HUES6 (cell line): ENCODE measurements around the gene USF3.

Source experiments
- H3K27ac ChIP-seq: 2 replicates; pipeline ENCODE4 v1.7.0; 2013; ENCODE audit warnings: low read depth, mild to moderate bottlenecking, low read length, inconsistent platforms
- H3K27me3 ChIP-seq: 2 replicates; pipeline ENCODE4 v1.6.1; 2013; ENCODE audit warnings: low read length; ENCODE audit not compliant: control insufficient read depth, insufficient read depth
- H3K36me3 ChIP-seq: 2 replicates; pipeline ENCODE4 v1.6.1; 2013; ENCODE audit warnings: low read length; ENCODE audit not compliant: control insufficient read depth, insufficient read depth
- H3K4me1 ChIP-seq: 2 replicates; pipeline ENCODE4 v1.6.1; 2013; ENCODE audit warnings: low read length; ENCODE audit not compliant: control insufficient read depth, insufficient read depth
- H3K4me3 ChIP-seq: 2 replicates; pipeline ENCODE4 v1.5.1; 2013; ENCODE audit warnings: low read depth, low read length
- H3K9ac ChIP-seq: one replicate; pipeline ENCODE4 v1.6.1; 2013; ENCODE audit warnings: mild to moderate bottlenecking, low read length
- H3K9me3 ChIP-seq: 2 replicates; pipeline ENCODE4 v1.6.1; 2013; ENCODE audit warnings: low read depth, low read length; ENCODE audit not compliant: control insufficient read depth, insufficient read depth

USF3 gene

GRCh38 chr3:113730550-113730949 is 34.1 kb upstream of the USF3 start:
- Histone ChIP-seq H3K27me3 (no peaks in the 10 kb centered on the region), H3K4me1 (no peaks in the 10 kb centered on the region), H3K4me3 (no peak overlapping the region), H3K9me3 (no peaks in the 10 kb centered on the region), H3K9ac (no peak overlapping the region), H3K27ac (peak overlapping the region; percentile 7; the same call in 1 of the 2 replicates), H3K36me3 (peaks cover 8% of the 10 kb centered on the region; the same call in 1 of the 2 replicates)

GRCh38 chr3:113728661-113729060 is 32.2 kb upstream of the USF3 start:
- Histone ChIP-seq H3K36me3 (peaks cover 8% of the 10 kb centered on the region; the same call in 1 of the 2 replicates), H3K27me3 (no peaks in the 10 kb centered on the region), H3K9me3 (no peaks in the 10 kb centered on the region), H3K27ac (no peak overlapping the region), H3K4me3 (no peak overlapping the region), H3K9ac (no peak overlapping the region), H3K4me1 (no peaks in the 10 kb centered on the region)

GRCh38 chr3:113721636-113722035 is 25.2 kb upstream of the USF3 start:
- Histone ChIP-seq H3K9me3 (no peaks in the 10 kb centered on the region), H3K9ac (no peak overlapping the region), H3K4me1 (no peaks in the 10 kb centered on the region), H3K4me3 (no peak overlapping the region), H3K36me3 (peaks cover 56% of the 10 kb centered on the region), H3K27me3 (no peaks in the 10 kb centered on the region), H3K27ac (no peak overlapping the region)

DNA sequence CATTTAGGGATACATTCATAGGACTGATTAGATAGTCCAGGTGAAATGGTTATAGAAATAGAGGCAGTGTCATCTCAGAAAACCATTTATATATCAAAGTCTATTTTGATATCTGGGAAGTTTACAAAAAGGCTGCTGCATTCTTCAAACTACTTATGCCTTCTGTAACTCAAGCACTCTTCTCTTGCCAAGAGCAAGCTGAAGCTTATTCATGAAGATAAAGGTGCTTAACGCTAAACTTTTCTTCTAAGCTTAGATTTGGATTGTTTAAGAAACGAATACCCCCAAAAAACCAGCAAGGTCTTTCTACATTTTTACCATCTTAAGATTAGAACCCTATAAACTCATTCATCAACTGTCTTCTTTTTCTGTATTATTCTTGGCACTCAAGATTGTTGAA is 23.3 kb upstream of the USF3 start:
- Histone ChIP-seq H3K4me3 (no peak overlapping the region), H3K9me3 (no peaks in the 10 kb centered on the region), H3K27ac (no peak overlapping the region), H3K27me3 (no peaks in the 10 kb centered on the region), H3K4me1 (no peaks in the 10 kb centered on the region), H3K9ac (no peak overlapping the region), H3K36me3 (peaks cover 56% of the 10 kb centered on the region)

DNA sequence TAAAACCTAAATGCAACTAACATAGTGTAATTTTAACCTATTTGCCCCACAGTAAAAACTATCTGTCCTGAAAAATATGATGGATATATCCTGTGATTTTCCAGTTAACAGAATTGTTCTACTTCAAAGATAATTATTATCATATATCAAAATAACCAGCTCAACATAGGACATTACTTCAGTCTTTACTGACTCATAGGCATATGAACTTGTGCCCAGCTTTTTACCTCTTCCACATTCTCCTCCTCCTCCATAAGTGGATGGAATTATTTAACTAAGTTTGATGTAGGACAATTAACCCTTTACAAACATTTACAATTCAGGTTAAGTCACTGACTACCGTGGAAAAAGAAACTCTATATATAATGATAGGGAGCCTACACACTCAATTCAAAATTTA is 22.9 kb upstream of the USF3 start:
- H3K36me3 ChIP-seq: peaks cover 56% of the 10 kb centered on the region
- H3K27ac ChIP-seq: no peak overlapping the region

GRCh38 chr3:113717818-113718217 is 21.4 kb upstream of the USF3 start:
- Histone ChIP-seq H3K9ac (no peak overlapping the region), H3K9me3 (no peaks in the 10 kb centered on the region), H3K27me3 (no peaks in the 10 kb centered on the region), H3K27ac (no peak overlapping the region), H3K4me1 (no peaks in the 10 kb centered on the region), H3K4me3 (no peak overlapping the region), H3K36me3 (peaks cover 48% of the 10 kb centered on the region)

More for the DNA sequence above, 22.9 kb upstream of the USF3 start:
- Histone ChIP-seq H3K27me3 (no peaks in the 10 kb centered on the region), H3K4me3 (no peak overlapping the region), H3K9ac (no peak overlapping the region), H3K4me1 (no peaks in the 10 kb centered on the region), H3K9me3 (no peaks in the 10 kb centered on the region)

DNA sequence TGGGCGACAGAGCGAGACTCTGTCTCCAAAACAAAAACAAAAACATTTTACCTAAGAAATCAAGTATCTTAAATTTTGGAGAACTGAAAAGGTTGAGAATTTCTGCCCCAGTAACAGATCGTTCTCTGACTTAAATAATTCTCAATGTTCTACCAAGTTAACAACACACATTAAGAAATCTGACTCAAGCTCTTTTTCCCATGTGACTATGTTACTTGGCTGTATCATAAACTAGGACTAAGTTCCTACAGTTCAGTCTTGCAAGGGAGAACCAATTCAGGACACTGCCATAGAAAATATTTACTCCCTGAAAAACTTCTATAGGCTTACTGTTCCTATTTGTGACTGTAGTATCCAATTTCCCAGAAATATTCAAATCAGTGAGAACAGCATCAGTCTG is 20.9 kb upstream of the USF3 start:
- Histone ChIP-seq H3K4me3 (no peak overlapping the region), H3K9ac (no peak overlapping the region), H3K27ac (no peak overlapping the region), H3K9me3 (no peaks in the 10 kb centered on the region), H3K36me3 (peaks cover 43% of the 10 kb centered on the region), H3K27me3 (no peaks in the 10 kb centered on the region), H3K4me1 (no peaks in the 10 kb centered on the region)

- Histone ChIP-seq H3K27ac (no peak overlapping the region), H3K9ac (no peak overlapping the region), H3K9me3 (no peaks in the 10 kb centered on the region), H3K4me1 (no peaks in the 10 kb centered on the region), H3K4me3 (no peak overlapping the region), H3K27me3 (no peaks in the 10 kb centered on the region), H3K36me3 (peaks cover 17% of the 10 kb centered on the region)
Measured at GRCh38 chr3:113714702-113715101, 18.3 kb upstream of the USF3 start.

DNA sequence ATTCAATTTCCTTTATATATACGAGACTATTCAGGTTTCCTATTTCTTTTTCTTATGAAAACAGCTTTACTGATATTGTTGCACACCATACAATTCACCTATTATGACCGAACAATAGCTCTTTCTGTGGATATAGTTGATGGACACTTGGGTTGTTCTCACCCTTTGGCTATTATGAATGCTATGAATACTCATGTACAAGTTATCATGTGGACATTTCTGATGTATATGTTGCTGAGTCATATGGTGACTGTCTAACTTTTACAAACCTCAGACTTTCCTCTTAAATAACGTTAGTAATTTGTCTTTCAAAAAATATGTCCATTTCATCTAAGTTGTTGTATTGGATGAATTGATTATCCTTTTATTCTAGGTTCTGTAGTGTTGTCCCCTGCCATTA is 15.7 kb upstream of the USF3 start:
- H3K4me1 ChIP-seq: no peaks in the 10 kb centered on the region
- no peak overlapping the region for H3K9ac ChIP-seq
- no peak overlapping the region for H3K4me3 ChIP-seq
- H3K27ac ChIP-seq: no peak overlapping the region
- no peaks in the 10 kb centered on the region for H3K9me3 ChIP-seq
- no peaks in the 10 kb centered on the region for H3K27me3 ChIP-seq
- no peaks in the 10 kb centered on the region for H3K36me3 ChIP-seq

DNA sequence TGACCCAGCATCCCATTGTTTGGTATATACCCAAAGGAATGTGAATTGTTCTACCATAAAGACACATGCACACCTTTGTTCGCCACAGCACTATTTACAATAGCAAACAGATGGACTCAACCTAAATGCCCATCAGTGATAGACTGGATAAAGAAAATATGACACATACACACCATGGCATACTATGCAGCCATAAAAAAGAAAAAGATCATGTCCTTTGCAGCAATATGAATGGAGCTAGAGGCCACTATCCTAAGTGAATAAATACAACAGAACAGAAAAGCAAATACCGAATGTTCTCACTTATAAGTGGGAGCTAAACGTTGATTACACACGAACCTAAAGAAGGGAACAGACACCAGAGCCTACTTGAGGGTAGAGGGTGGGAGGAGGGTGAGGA is 11.4 kb upstream of the USF3 start:
- no peaks in the 10 kb centered on the region for H3K9me3 ChIP-seq
- H3K27me3 ChIP-seq: no peaks in the 10 kb centered on the region
- H3K4me1 ChIP-seq: no peaks in the 10 kb centered on the region
- no peak overlapping the region for H3K27ac ChIP-seq
- no peaks in the 10 kb centered on the region for H3K36me3 ChIP-seq
- no peak overlapping the region for H3K9ac ChIP-seq
- H3K4me3 ChIP-seq: no peak overlapping the region

GRCh38 chr3:113698956-113699355 is 2.5 kb upstream of the USF3 start:
- peaks cover 7% of the 10 kb centered on the region for H3K4me1 ChIP-seq
- H3K9ac ChIP-seq: peak overlapping the region; percentile 40
- H3K27ac ChIP-seq: no peak overlapping the region
- peak overlapping the region; percentile 53 for H3K4me3 ChIP-seq
- H3K9me3 ChIP-seq: no peaks in the 10 kb centered on the region
- H3K27me3 ChIP-seq: no peaks in the 10 kb centered on the region
- no peaks in the 10 kb centered on the region for H3K36me3 ChIP-seq

- peaks cover 7% of the 10 kb centered on the region for H3K4me1 ChIP-seq
- no peak overlapping the region for H3K9ac ChIP-seq
- H3K9me3 ChIP-seq: no peaks in the 10 kb centered on the region
- H3K27me3 ChIP-seq: no peaks in the 10 kb centered on the region
- peak overlapping the region; percentile 89 for H3K4me3 ChIP-seq
- H3K27ac ChIP-seq: no peak overlapping the region
- H3K36me3 ChIP-seq: no peaks in the 10 kb centered on the region
Measured at GRCh38 chr3:113698213-113698742, 1.8 kb upstream of the USF3 start.
